Mammary epithelial cell (primary cell): ENCODE results near the gene BCAS3.

Experiments used
- EZH2 ChIP-seq: IDR thresholded peaks from 2 replicates; pipeline ENCODE4 v1.6.1; 2012; ENCODE audit warnings: low read length, inconsistent platforms, borderline replicate concordance
- TF ChIP-seq, protein P1 (sequence below), 2 donors: IDR thresholded peaks in 1 of 2; conservative IDR thresholded peaks in 1 of 2; 2 replicates each; pipeline ENCODE4 v1.5.1; 2011 to 2012; ENCODE audit warnings: inconsistent platforms in 2 of 2, low read length in 2 of 2, mild to moderate bottlenecking in 2 of 2, control low read depth in 1 of 2, low read depth in 1 of 2; ENCODE audit not compliant: insufficient read depth in 1 of 2; ENCODE audit errors: extremely low read depth in 1 of 2

GRCh38 chr17:60750640-60751039 lies 73.0 kb downstream of the BCAS3 start:
- TF ChIP-seq, protein P1, sequence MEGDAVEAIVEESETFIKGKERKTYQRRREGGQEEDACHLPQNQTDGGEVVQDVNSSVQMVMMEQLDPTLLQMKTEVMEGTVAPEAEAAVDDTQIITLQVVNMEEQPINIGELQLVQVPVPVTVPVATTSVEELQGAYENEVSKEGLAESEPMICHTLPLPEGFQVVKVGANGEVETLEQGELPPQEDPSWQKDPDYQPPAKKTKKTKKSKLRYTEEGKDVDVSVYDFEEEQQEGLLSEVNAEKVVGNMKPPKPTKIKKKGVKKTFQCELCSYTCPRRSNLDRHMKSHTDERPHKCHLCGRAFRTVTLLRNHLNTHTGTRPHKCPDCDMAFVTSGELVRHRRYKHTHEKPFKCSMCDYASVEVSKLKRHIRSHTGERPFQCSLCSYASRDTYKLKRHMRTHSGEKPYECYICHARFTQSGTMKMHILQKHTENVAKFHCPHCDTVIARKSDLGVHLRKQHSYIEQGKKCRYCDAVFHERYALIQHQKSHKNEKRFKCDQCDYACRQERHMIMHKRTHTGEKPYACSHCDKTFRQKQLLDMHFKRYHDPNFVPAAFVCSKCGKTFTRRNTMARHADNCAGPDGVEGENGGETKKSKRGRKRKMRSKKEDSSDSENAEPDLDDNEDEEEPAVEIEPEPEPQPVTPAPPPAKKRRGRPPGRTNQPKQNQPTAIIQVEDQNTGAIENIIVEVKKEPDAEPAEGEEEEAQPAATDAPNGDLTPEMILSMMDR (conservative IDR thresholded peaks at IDR 0.05 in 1 of 2, IDR thresholded peaks at IDR 0.05 in 1 of 2; ENCODE audit: extremely low read depth in 1 of 2, insufficient read depth in 1 of 2, low read depth in 1 of 2, low read length in 2 of 2): no peak
- no peak for TF ChIP-seq EZH2
